Mesendoderm (in vitro differentiated cells): Measurements from ENCODE around the gene NR3C2.
A peak's percentile ranks its signal among the peaks of the same experiment; 100 is the strongest.
"Not testable (repeated sequence)": the region's sequence is repeated elsewhere in the genome, so short reads cannot be mapped to it uniquely, and the experiment has no call there.

Source experiments
- DNase-seq: peaks from one replicate; pipeline ENCODE4 v3.0.0; 2013
- H2AK5ac ChIP-seq: 2 replicates; pipeline ENCODE4 v1.6.1; 2013; ENCODE audit warnings: low read length, inconsistent platforms
- H2BK120ac ChIP-seq: 2 replicates; pipeline ENCODE4 v1.6.1; 2013; ENCODE audit warnings: low read depth, mild to moderate bottlenecking, low read length, moderate library complexity, mixed read lengths
- H2BK15ac ChIP-seq: replicated peaks from 2 replicates; pipeline ENCODE4 v1.6.1; 2013; ENCODE audit warnings: low read depth, mild to moderate bottlenecking, moderate library complexity
- H2BK5ac ChIP-seq: 2 replicates; pipeline ENCODE4 v1.6.1; 2013; ENCODE audit warnings: low read length, inconsistent platforms
- H3K18ac ChIP-seq: 2 replicates; pipeline ENCODE4 v1.6.1; 2013; ENCODE audit warnings: mild to moderate bottlenecking, low read length, mixed read lengths
- H3K23ac ChIP-seq: one replicate; pipeline ENCODE4 v1.6.1; 2013; ENCODE audit warnings: low read length
- H3K27ac ChIP-seq: 2 replicates; pipeline ENCODE4 v1.5.1; 2013; ENCODE audit warnings: low read depth, mild to moderate bottlenecking, inconsistent platforms, low read length, moderate library complexity
- H3K27me3 ChIP-seq: 2 replicates; pipeline ENCODE4 v1.6.1; 2013; ENCODE audit warnings: low read length, control low read depth, mild to moderate bottlenecking, inconsistent platforms; ENCODE audit not compliant: insufficient read depth, poor library complexity
- H3K36me3 ChIP-seq: 2 replicates; pipeline ENCODE4 v1.6.1; 2013; ENCODE audit warnings: low read length, inconsistent platforms; ENCODE audit not compliant: control insufficient read depth, insufficient read depth
- H3K4ac ChIP-seq: one replicate; pipeline ENCODE4 v1.6.1; 2013; ENCODE audit warnings: low read depth, mild to moderate bottlenecking, low read length, moderate library complexity
- H3K4me1 ChIP-seq: 2 replicates; pipeline ENCODE4 v1.6.1; 2013; ENCODE audit warnings: low read depth, low read length, inconsistent platforms; ENCODE audit not compliant: control insufficient read depth
- H3K4me2 ChIP-seq: 2 replicates; pipeline ENCODE4 v1.6.1; 2013; ENCODE audit warnings: low read length
- H3K4me3 ChIP-seq: 2 replicates; pipeline ENCODE4 v1.5.1; 2013; ENCODE audit warnings: mild to moderate bottlenecking, low read length
- H3K56ac ChIP-seq: one replicate; pipeline ENCODE4 v1.6.1; 2013; ENCODE audit warnings: low read length
- H3K79me1 ChIP-seq: 2 replicates; pipeline ENCODE4 v1.6.1; 2013; ENCODE audit warnings: low read length, inconsistent platforms
- H3K79me2 ChIP-seq: 2 replicates; pipeline ENCODE4 v1.6.1; 2013; ENCODE audit warnings: mild to moderate bottlenecking, low read length; ENCODE audit not compliant: control insufficient read depth, insufficient read depth
- H3K9ac ChIP-seq: 2 replicates; pipeline ENCODE4 v1.6.1; 2013; ENCODE audit warnings: low read length, inconsistent platforms
- H4K5ac ChIP-seq: one replicate; pipeline ENCODE4 v1.6.1; 2013; ENCODE audit warnings: low read length
- H4K8ac ChIP-seq: one replicate; pipeline ENCODE4 v1.6.1; 2013; ENCODE audit warnings: low read depth, mild to moderate bottlenecking, control low read depth, low read length, moderate library complexity
- WGBS: extraction: QIAGEN DNeasy Blood & Tissue Kit; methylation state at CpG from one replicate; pipeline ENCODE4 v1.1.7; 2013; ENCODE audit warnings: low lambda C conversion rate, missing lambda C conversion rate; ENCODE audit not compliant: insufficient coverage; ENCODE audit errors: extremely low coverage; 5-methylcytosine and 5-hydroxymethylcytosine counted together

Gene NR3C2

DNA sequence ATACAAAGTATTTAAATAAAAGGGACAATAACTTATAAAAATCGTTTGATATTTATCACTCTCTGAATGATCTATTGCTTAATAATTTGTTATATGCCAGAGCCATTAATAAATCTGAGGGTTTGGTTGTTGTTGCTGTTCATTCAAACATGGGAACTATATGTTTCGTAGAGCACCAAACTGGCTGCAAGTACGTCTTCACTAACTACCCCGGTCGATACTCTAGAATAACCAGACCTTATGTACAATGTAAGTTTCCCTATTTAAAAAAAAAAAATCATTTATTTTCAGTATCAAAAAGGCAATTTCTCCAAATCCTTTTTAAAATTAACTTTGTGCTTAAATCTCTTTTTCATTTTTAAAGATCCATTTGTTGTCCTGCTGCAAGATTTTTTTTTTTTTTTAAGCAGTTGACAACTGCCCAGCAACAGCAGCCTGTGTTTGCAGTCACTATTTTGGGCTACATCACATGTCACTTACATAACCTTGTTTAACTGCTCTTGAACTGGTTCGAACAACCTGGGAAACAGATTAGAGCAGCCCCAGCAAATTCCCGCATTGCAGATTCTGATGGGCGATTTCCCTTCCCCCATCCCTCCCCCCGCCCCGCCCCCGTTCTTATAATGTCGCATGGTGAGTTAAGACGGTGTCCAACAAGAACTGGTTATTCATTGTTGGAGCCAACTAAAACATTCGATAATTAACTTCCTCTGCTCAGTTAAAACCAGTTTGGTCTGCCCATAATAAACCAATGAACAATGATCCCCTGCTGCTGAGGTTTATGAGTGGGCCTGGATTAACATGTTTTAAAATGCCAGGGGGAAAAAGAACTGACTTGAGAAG lies 238.9 kb downstream of the NR3C2 start:
- no peaks in the 10 kb centered on the region for H3K79me2 ChIP-seq
- H3K23ac ChIP-seq, result no peak overlapping the region
- no peak overlapping the region for H2BK15ac ChIP-seq
- H3K4me2 ChIP-seq, result no peak overlapping the region
- no peak overlapping the region for H4K8ac ChIP-seq
- no peak overlapping the region for H4K5ac ChIP-seq
- no peak overlapping the region for H3K27ac ChIP-seq
- no peaks in the 10 kb centered on the region for H3K27me3 ChIP-seq
- WGBS, result no CpG with 5 or more reads among the region's 14 CpGs
- H2BK5ac ChIP-seq, result no peak overlapping the region
- H3K18ac ChIP-seq, result no peak overlapping the region
- H2BK120ac ChIP-seq, result no peak overlapping the region
- no peaks in the 10 kb centered on the region for H3K4me1 ChIP-seq
- H3K4ac ChIP-seq, result no peak overlapping the region
- no peak overlapping the region for H3K4me3 ChIP-seq
- H2AK5ac ChIP-seq, result no peak overlapping the region
- H3K56ac ChIP-seq, result no peak overlapping the region
- no peaks in the 10 kb centered on the region for H3K79me1 ChIP-seq
- DNase-seq, result peak; percentile 62
- H3K9ac ChIP-seq, result no peak overlapping the region
- H3K36me3 ChIP-seq, result no peaks in the 10 kb centered on the region

DNA sequence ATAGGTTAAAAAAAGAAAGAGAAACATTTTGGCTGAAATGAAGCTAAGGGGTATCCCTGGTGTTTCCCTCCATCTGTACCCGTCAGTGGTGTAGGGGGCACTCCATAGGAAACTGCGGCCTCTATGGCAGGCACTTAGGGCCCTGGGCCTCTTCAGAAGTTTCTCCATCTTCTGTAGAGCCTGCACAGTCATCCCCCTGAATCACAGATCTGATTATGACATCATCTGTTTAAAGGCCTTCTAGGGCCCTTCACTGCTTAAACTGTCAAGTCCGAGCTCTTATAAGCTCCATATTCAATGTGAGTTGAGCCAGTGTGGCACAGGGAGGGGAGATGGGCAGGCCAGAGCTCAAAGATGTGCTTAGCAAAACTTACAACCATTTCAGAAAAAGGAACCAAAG lies 241.3 kb downstream of the NR3C2 start:
- no peak overlapping the region for H3K56ac ChIP-seq
- no peak for DNase-seq
- H2BK120ac ChIP-seq, result no peak overlapping the region
- H3K27ac ChIP-seq, result no peak overlapping the region
- no peak overlapping the region for H3K4ac ChIP-seq
- no peak overlapping the region for H4K8ac ChIP-seq
- no peak overlapping the region for H3K18ac ChIP-seq
- H3K36me3 ChIP-seq, result no peaks in the 10 kb centered on the region
- no peaks in the 10 kb centered on the region for H3K79me2 ChIP-seq
- no peaks in the 10 kb centered on the region for H3K4me1 ChIP-seq
- H3K79me1 ChIP-seq, result no peaks in the 10 kb centered on the region
- no peak overlapping the region for H2BK5ac ChIP-seq
- H3K4me2 ChIP-seq, result no peak overlapping the region
- H3K4me3 ChIP-seq, result no peak overlapping the region
- H3K9ac ChIP-seq, result no peak overlapping the region
- H3K23ac ChIP-seq, result no peak overlapping the region
- no peak overlapping the region for H2BK15ac ChIP-seq
- H2AK5ac ChIP-seq, result no peak overlapping the region
- H4K5ac ChIP-seq, result no peak overlapping the region
- no peaks in the 10 kb centered on the region for H3K27me3 ChIP-seq
- no CpG with 5 or more reads among the region's 3 CpGs for WGBS

- Histone ChIP-seq H3K23ac (no peak overlapping the region), H3K9ac (no peak overlapping the region), H3K27me3 (no peaks in the 10 kb centered on the region), H3K4ac (no peak overlapping the region), H3K4me1 (no peaks in the 10 kb centered on the region), H3K56ac (no peak overlapping the region), H2BK120ac (no peak overlapping the region), H3K4me2 (no peak overlapping the region), H2AK5ac (no peak overlapping the region), H2BK15ac (no peak overlapping the region), H3K79me2 (no peaks in the 10 kb centered on the region), H3K27ac (no peak overlapping the region), H3K79me1 (no peaks in the 10 kb centered on the region), H2BK5ac (no peak overlapping the region), H3K18ac (no peak overlapping the region), H4K8ac (no peak overlapping the region), H3K4me3 (no peak overlapping the region), H4K5ac (no peak overlapping the region), H3K36me3 (no peaks in the 10 kb centered on the region)
- no peak for DNase-seq
- no CpG with 5 or more reads among the region's 1 CpG for WGBS
Observed at GRCh38 chr4:148196164-148196563, 246.1 kb downstream of the NR3C2 start.

- H3K9ac ChIP-seq, result no peak overlapping the region
Observed at GRCh38 chr4:148192526-148192925, 249.7 kb downstream of the NR3C2 start.

DNA sequence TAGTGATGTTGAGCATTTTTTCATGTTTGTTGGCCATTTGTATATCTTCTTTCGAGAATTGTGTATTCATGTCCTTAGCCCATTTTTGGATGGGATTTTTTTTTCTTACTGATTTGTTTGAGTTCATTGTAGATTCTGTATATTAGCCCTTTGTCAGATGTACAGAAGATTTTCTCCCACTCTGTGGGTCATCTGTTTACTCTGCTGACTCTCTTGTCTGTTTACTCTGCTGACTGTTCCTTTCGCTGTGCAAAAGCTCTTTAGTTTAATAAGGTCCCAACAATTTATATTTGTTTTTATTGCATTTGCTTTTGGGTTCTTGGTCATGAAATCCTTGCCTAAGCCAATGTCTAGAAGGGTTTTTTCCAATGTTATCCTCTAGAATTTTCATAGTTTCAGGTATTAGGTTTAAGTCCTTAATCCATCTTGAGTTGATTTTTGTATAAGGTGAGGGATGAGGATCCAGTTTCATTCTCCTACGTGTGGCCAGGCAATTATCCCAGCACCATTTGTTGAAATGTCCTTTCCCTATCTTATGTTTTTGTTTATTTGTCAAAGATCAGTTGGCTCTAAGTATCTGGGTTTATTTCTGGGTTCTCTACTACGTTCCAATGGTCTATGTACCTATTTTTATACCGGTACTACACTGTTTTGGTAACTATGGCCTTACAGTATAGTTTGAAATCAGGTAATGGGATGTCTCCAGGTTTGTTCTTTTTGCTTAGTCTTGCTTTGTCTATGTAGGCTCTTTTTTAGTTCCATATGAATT lies 254.6 kb downstream of the NR3C2 start:
- not testable (repeated sequence) for DNase-seq, H4K5ac ChIP-seq, H3K27me3 ChIP-seq, H2BK15ac ChIP-seq, H2AK5ac ChIP-seq, H3K4me1 ChIP-seq, H3K36me3 ChIP-seq, H4K8ac ChIP-seq, H3K4me3 ChIP-seq, H3K9ac ChIP-seq, H3K18ac ChIP-seq, H3K79me1 ChIP-seq, H2BK120ac ChIP-seq, H3K4ac ChIP-seq, H3K27ac ChIP-seq, H2BK5ac ChIP-seq, H3K23ac ChIP-seq, H3K4me2 ChIP-seq, H3K56ac ChIP-seq, H3K79me2 ChIP-seq
- WGBS, result no CpG with 5 or more reads among the region's 5 CpGs

More at GRCh38 chr4:148192526-148192925, 249.7 kb downstream of the NR3C2 start:
- H3K4ac ChIP-seq, result no peak overlapping the region
- H3K36me3 ChIP-seq, result no peaks in the 10 kb centered on the region
- no peak for DNase-seq
- H3K56ac ChIP-seq, result no peak overlapping the region
- no CpG with 5 or more reads among the region's 3 CpGs for WGBS
- no peak overlapping the region for H2AK5ac ChIP-seq
- no peak overlapping the region for H2BK5ac ChIP-seq
- no peak overlapping the region for H3K23ac ChIP-seq
- no peaks in the 10 kb centered on the region for H3K79me1 ChIP-seq
- H2BK120ac ChIP-seq, result no peak overlapping the region
- H3K4me3 ChIP-seq, result no peak overlapping the region
- H4K5ac ChIP-seq, result no peak overlapping the region
- no peak overlapping the region for H3K4me2 ChIP-seq
- H4K8ac ChIP-seq, result no peak overlapping the region
- no peaks in the 10 kb centered on the region for H3K27me3 ChIP-seq
- no peaks in the 10 kb centered on the region for H3K79me2 ChIP-seq
- no peaks in the 10 kb centered on the region for H3K4me1 ChIP-seq
- H3K18ac ChIP-seq, result no peak overlapping the region
- no peak overlapping the region for H2BK15ac ChIP-seq
- no peak overlapping the region for H3K27ac ChIP-seq
